Measurements from ENCODE around the gene CTSC. TPM values are rescaled to one million over a fixed set of nuclear protein-coding genes. Genes with fewer than 3 reads are reported as not detected.

Gene CTSC
- polyA plus RNA-seq, 3 donors = 262 to 325 (median 264) TPM

Other genes starting within 250 kb of the CTSC start
- 10 to 100 TPM; 21.7 to 26.1 (median 23.0) TPM for gene RAB38, start 162.3 kb downstream of the CTSC start, polyA plus RNA-seq (ENCODE audit: insufficient read length in 3 of 3)

All from right renal cortex interstitium (tissue), 3 donors.